Natural killer cell (primary cell): ENCODE measurements around the gene CUL2. TPM values are rescaled to one million over a fixed set of nuclear protein-coding genes. Genes with fewer than 3 reads are reported as not detected.

ENCODE experiments used
- ATAC-seq, 3 donors: fragments of 150-1000 bp in 2 of 3; fragments of 200-7000 bp in 1 of 3; cut with Tn5 transposase; 1 replicate in 1 of 3; 2 replicates in 2 of 3; pipeline ENCODE4 v1.10.0; 2021; ENCODE audit warnings: mild to moderate bottlenecking in 2 of 3, moderate library complexity in 2 of 3
- DNase-seq, 2 donors: peaks; one replicate each; pipeline versions ENCODE4 v3.0.0 to v3.0.0-alpha.2; 2013 to 2021; ENCODE audit warnings: mixed read lengths in 1 of 2
- H3K27ac ChIP-seq: one replicate; pipeline ENCODE4 v1.5.1; 2013; ENCODE audit warnings: mild to moderate bottlenecking, low read length
- H3K27me3 ChIP-seq: one replicate; pipeline ENCODE4 v1.6.1; 2013; ENCODE audit warnings: low read length; ENCODE audit not compliant: control insufficient read depth, insufficient read depth
- H3K36me3 ChIP-seq: one replicate; pipeline ENCODE4 v1.6.1; 2013; ENCODE audit warnings: low read length; ENCODE audit not compliant: control insufficient read depth, insufficient read depth
- H3K4me1 ChIP-seq: one replicate; pipeline ENCODE4 v1.6.1; 2013; ENCODE audit warnings: low read length; ENCODE audit not compliant: control insufficient read depth, insufficient read depth
- H3K4me3 ChIP-seq: one replicate; pipeline ENCODE4 v1.5.1; 2013; ENCODE audit warnings: low read length
- H3K9me3 ChIP-seq: one replicate; pipeline ENCODE4 v1.6.1; 2013; ENCODE audit warnings: low read length; ENCODE audit not compliant: control insufficient read depth, insufficient read depth
- H3K27ac Mint-ChIP-seq, 2 donors: one replicate each; pipeline ENCODE4 v1.8.0; 2022; ENCODE audit warnings: mild to moderate bottlenecking in 2 of 2, mixed read lengths in 2 of 2, moderate library complexity in 1 of 2
- H3K27me3 Mint-ChIP-seq, 2 donors: one replicate each; pipeline ENCODE4 v1.8.0; 2022; ENCODE audit warnings: low read depth in 2 of 2, mixed read lengths in 2 of 2
- H3K36me3 Mint-ChIP-seq: one replicate; pipeline ENCODE4 v1.8.0; 2022; ENCODE audit warnings: mixed read lengths
- H3K4me1 Mint-ChIP-seq, 2 donors: one replicate each; pipeline ENCODE4 v1.8.0; 2022; ENCODE audit warnings: mixed read lengths in 2 of 2
- H3K4me3 Mint-ChIP-seq: one replicate; pipeline ENCODE4 v1.8.0; 2022; ENCODE audit warnings: mild to moderate bottlenecking, moderate library complexity, mixed read lengths
- H3K9me3 Mint-ChIP-seq, 2 donors: one replicate each; pipeline ENCODE4 v1.8.0; 2022; ENCODE audit warnings: mixed read lengths in 2 of 2
- CTCF ChIP-seq: fragments of 200-600 bp; IDR thresholded peaks from one replicate; pipeline ENCODE4 v1.8.0; 2022; ENCODE audit warnings: antibody characterized with exemption
- WGBS: methylation state at CpG from one replicate; pipeline ENCODE4 v1.1.7; 2013; ENCODE audit warnings: missing lambda C conversion rate; ENCODE audit not compliant: insufficient coverage; 5-methylcytosine and 5-hydroxymethylcytosine counted together
- intact Hi-C: fragments of 100-400 bp; cut with micrococcal nuclease; formaldehyde crosslinking; loops from one replicate; pipeline ENCODE4 v1.14.2; 2022
- total RNA-seq, 4 donors: library from RNA; stranded (reverse); fragments of 120-200 nt in 1 of 4; gene quantifications; one replicate each; pipeline versions ENCODE4 v1.2.3 to v1.2.4, GENCODE V29; 2013 to 2022

CUL2 gene
- total RNA-seq, 3 donors from 2014 or later (not counting 1 experiment from before 2014, with no cell fraction given) = 33.5 to 41.6 (median 41.3) TPM

GRCh38 chr10:35133586-35133985, 43.4 kb upstream of the CUL2 start:
- H3K36me3 Mint-ChIP-seq = no peaks in the 10 kb centered on the region
- no peak for ATAC-seq
- peaks cover 32 to 40% of the 10 kb centered on the region in 2 donors for H3K4me1 Mint-ChIP-seq
- Histone ChIP-seq H3K9me3 (no peaks in the 10 kb centered on the region), H3K27ac (no peak overlapping the region), H3K4me3 (no peak overlapping the region), H3K4me1 (peaks cover 24% of the 10 kb centered on the region), H3K36me3 (no peaks in the 10 kb centered on the region), H3K27me3 (no peaks in the 10 kb centered on the region)
- peak overlapping the region; percentile 9 for H3K4me3 Mint-ChIP-seq
- no peak for DNase-seq
- 41% methylated on average over 1 of the region's 1 CpG for WGBS
- TF ChIP-seq CTCF = no peak
- intact Hi-C loops = no loop called here
- no peaks in the 10 kb centered on the region for H3K9me3 Mint-ChIP-seq
- H3K27me3 Mint-ChIP-seq = no peaks in the 10 kb centered on the region
- H3K27ac Mint-ChIP-seq = peak overlapping the region; percentile 89 to 93

GRCh38 chr10:35132727-35133126, 42.6 kb upstream of the CUL2 start:
- H3K4me1 ChIP-seq = peaks cover 32% of the 10 kb centered on the region
- no peak overlapping the region for H3K4me3 ChIP-seq
- no peaks in the 10 kb centered on the region for H3K9me3 ChIP-seq
- H3K9me3 Mint-ChIP-seq = no peaks in the 10 kb centered on the region
- peak overlapping the region; percentile 89 to 93 for H3K27ac Mint-ChIP-seq
- H3K27me3 ChIP-seq = no peaks in the 10 kb centered on the region
- intact Hi-C loops = loop anchor here (1.0 kb wide), 2 partner anchors 17 to 63 kb away; no protein-coding TSS in a partner anchor
- H3K27ac ChIP-seq = peak overlapping the region; percentile 84
- peaks cover 39 to 47% of the 10 kb centered on the region in 2 donors for H3K4me1 Mint-ChIP-seq
- no peaks in the 10 kb centered on the region for H3K36me3 Mint-ChIP-seq
- no peak for ATAC-seq
- no peaks in the 10 kb centered on the region for H3K36me3 ChIP-seq
- H3K4me3 Mint-ChIP-seq = peak overlapping the region; percentile 69
- TF ChIP-seq CTCF = no peak
- 89% methylated on average over 2 of the region's 2 CpGs for WGBS
- no peaks in the 10 kb centered on the region for H3K27me3 Mint-ChIP-seq
- DNase-seq = no peak

- Mint-ChIP-seq H3K4me3 (peak overlapping the region; percentile 57), H3K36me3 (no peaks in the 10 kb centered on the region), H3K27ac (peak overlapping the region; percentile 89 to 93), H3K4me1 (peaks cover 42 to 43% of the 10 kb centered on the region in 2 donors), H3K27me3 (no peaks in the 10 kb centered on the region), H3K9me3 (no peaks in the 10 kb centered on the region)
- H3K36me3 ChIP-seq = no peaks in the 10 kb centered on the region
- TF ChIP-seq CTCF = no peak
- H3K27me3 ChIP-seq = no peaks in the 10 kb centered on the region
- WGBS = 48% methylated on average over 2 of the region's 4 CpGs
- no peak overlapping the region for H3K4me3 ChIP-seq
- H3K4me1 ChIP-seq = peaks cover 30% of the 10 kb centered on the region
- DNase-seq = no peak
- intact Hi-C loops = no loop called here
- no peak for ATAC-seq
- H3K9me3 ChIP-seq = no peaks in the 10 kb centered on the region
- H3K27ac ChIP-seq = no peak overlapping the region
These were observed 40.5 kb upstream of the CUL2 start for GRCh38 chr10:35130663-35131062.

GRCh38 chr10:35129185-35129674, 39.1 kb upstream of the CUL2 start:
- intact Hi-C loops = loop anchor here (2.0 to 10.0 kb wide), 2 partner anchors 20 to 516 kb away; partner anchors contain the start of gene FZD8
- Mint-ChIP-seq H3K4me1 (peaks cover 39% of the 10 kb centered on the region in 2 donors), H3K27me3 (no peaks in the 10 kb centered on the region), H3K4me3 (peak overlapping the region; percentile 93), H3K27ac (peak overlapping the region; percentile 97 to 98), H3K36me3 (no peaks in the 10 kb centered on the region), H3K9me3 (no peaks in the 10 kb centered on the region)
- Histone ChIP-seq H3K9me3 (no peaks in the 10 kb centered on the region), H3K36me3 (no peaks in the 10 kb centered on the region), H3K4me1 (peaks cover 29% of the 10 kb centered on the region), H3K27me3 (no peaks in the 10 kb centered on the region), H3K27ac (no peak overlapping the region), H3K4me3 (no peak overlapping the region)
- no peak for DNase-seq
- no peak for ATAC-seq
- no peak for TF ChIP-seq CTCF
- no CpG with 5 or more reads among the region's 1 CpG for WGBS
